HepG2 (cell line): ENCODE results near the gene EFEMP2. TPM values are rescaled to one million over a fixed set of nuclear protein-coding genes. Genes with fewer than 3 reads are reported as not detected.

ENCODE experiments used
- ATM ChIP-seq: fragments of 450-650 bp; IDR thresholded peaks from 2 replicates; pipeline ENCODE4 v1.7.1; 2017; ENCODE audit warnings: mild to moderate bottlenecking, borderline replicate concordance
- CREM ChIP-seq, 2 experiments: sonication (generic) in 1 of 2; formaldehyde crosslinking in 1 of 2; IDR thresholded peaks; 2 replicates each; pipeline versions ENCODE4 v1.4.0 to v1.6.1; 2016 to 2020; ENCODE audit warnings: antibody characterized with exemption in 1 of 2, mild to moderate bottlenecking in 1 of 2, missing genetic modification reagents in 1 of 2
- HES4 ChIP-seq: sonication (generic); formaldehyde crosslinking; IDR thresholded peaks from 2 replicates; pipeline ENCODE4 v1.9.0; 2021; ENCODE audit warnings: mild to moderate bottlenecking, missing genetic modification reagents, borderline replicate concordance
- HNF4G ChIP-seq, 2 experiments: sonication (generic) in 1 of 2; formaldehyde crosslinking in 1 of 2; IDR thresholded peaks; 2 replicates each; pipeline versions ENCODE4 v1.4.0 to v1.6.1; 2011 to 2020; ENCODE audit warnings: borderline replicate concordance in 2 of 2, low read depth in 2 of 2, mild to moderate bottlenecking in 2 of 2, low read length in 1 of 2, missing genetic modification reagents in 1 of 2, moderate library complexity in 1 of 2
- HNRNPK ChIP-seq: fragments of 200-400 bp; formaldehyde crosslinking; IDR thresholded peaks from 2 replicates; pipeline ENCODE4 v1.6.1; 2018; ENCODE audit warnings: low read length, low read depth, moderate library complexity, mild to moderate bottlenecking; ENCODE audit not compliant: poor library complexity, severe bottlenecking
- MXI1 ChIP-seq: IDR thresholded peaks from 3 replicates; pipeline ENCODE4 v1.6.1; 2012; ENCODE audit warnings: low read depth, low read length, inconsistent platforms, borderline replicate concordance
- PCBP1 ChIP-seq: fragments of 200-400 bp; formaldehyde crosslinking; IDR thresholded peaks from 2 replicates; pipeline ENCODE4 v1.6.1; 2017; ENCODE audit warnings: mild to moderate bottlenecking, low read depth, low read length, borderline replicate concordance
- SATB2 ChIP-seq: sonication (generic); formaldehyde crosslinking; IDR thresholded peaks from 2 replicates; pipeline ENCODE4 v1.5.0; 2020; ENCODE audit warnings: missing genetic modification reagents
- TCF7L2 ChIP-seq: IDR thresholded peaks from 2 replicates; pipeline ENCODE4 v1.6.1; 2011; ENCODE audit warnings: mild to moderate bottlenecking, low read depth, low read length, moderate library complexity
- ZFP82 ChIP-seq: sonication (generic); formaldehyde crosslinking; IDR thresholded peaks from 2 replicates; pipeline ENCODE4 v1.5.1; 2020; ENCODE audit warnings: mild to moderate bottlenecking, missing genetic modification reagents, borderline replicate concordance
- ZFYVE20 ChIP-seq: sonication (generic); formaldehyde crosslinking; IDR thresholded peaks from 2 replicates; pipeline ENCODE4 v1.8.0; 2023; ENCODE audit warnings: low read depth, mild to moderate bottlenecking, moderate library complexity, missing genetic modification reagents, borderline replicate concordance
- ZNF274 ChIP-seq: sonication (generic); formaldehyde crosslinking; IDR thresholded peaks from 2 replicates; pipeline ENCODE4 v1.5.1; 2020; ENCODE audit warnings: mild to moderate bottlenecking, missing genetic modification reagents
- ZSCAN29 ChIP-seq: sonication (generic); formaldehyde crosslinking; conservative IDR thresholded peaks from 2 replicates; pipeline ENCODE4 v1.4.0; 2020; ENCODE audit warnings: mild to moderate bottlenecking, missing genetic modification reagents
- polyA plus RNA-seq, 8 experiments: library from polyadenylated mRNA; depleted of rRNA in 3 of 8; stranded (reverse) in 7 of 8; unstranded in 1 of 8; fragments of >200 nt; fragmentation: Illumina TruSeq in 4 of 8; extraction: Trizol in 4 of 8; gene quantifications; 2 replicates each; pipeline versions ENCODE4 v1.2.1 to v1.2.3, GENCODE V29; 2011 to 2016; ENCODE audit warnings: low read depth in 4 of 8, missing spikeins in 1 of 8, mixed read lengths in 1 of 8; ENCODE audit not compliant: insufficient read depth in 1 of 8
- total RNA-seq, 5 experiments: library from RNA; depleted of rRNA; stranded (reverse); fragments of >200 nt; fragmentation: Illumina TruSeq; extraction: Trizol; gene quantifications; 2 replicates each; pipeline ENCODE4 v1.2.3, GENCODE V29; 2016; ENCODE audit warnings: low read depth in 1 of 5
- TF ChIP-seq, protein P1 (sequence below): sonication (generic); formaldehyde crosslinking; IDR thresholded peaks from 2 replicates; pipeline ENCODE4 v1.4.0; 2020; ENCODE audit warnings: missing genetic modification reagents
- TF ChIP-seq, protein P2 (sequence below): sonication (generic); formaldehyde crosslinking; IDR thresholded peaks from 2 replicates; pipeline ENCODE4 v1.4.0; 2020; ENCODE audit warnings: missing genetic modification reagents
- TF ChIP-seq, protein P3 (sequence below): sonication (generic); formaldehyde crosslinking; conservative IDR thresholded peaks from 2 replicates; pipeline ENCODE4 v1.4.0; 2020; ENCODE audit warnings: mild to moderate bottlenecking, missing genetic modification reagents, moderate library complexity
- TF ChIP-seq, protein P4 (sequence below): IDR thresholded peaks from 2 replicates; pipeline ENCODE4 v1.6.1; 2018; ENCODE audit warnings: missing genetic modification reagents, mild to moderate bottlenecking, missing compliant biosample characterization

Gene EFEMP2
- total and polyA plus RNA-seq, 2 of the 13 experiments (the other 11 are each of a cell fraction or from before 2014, with no cell fraction given): 7.4 to 29.7 TPM

DNA sequence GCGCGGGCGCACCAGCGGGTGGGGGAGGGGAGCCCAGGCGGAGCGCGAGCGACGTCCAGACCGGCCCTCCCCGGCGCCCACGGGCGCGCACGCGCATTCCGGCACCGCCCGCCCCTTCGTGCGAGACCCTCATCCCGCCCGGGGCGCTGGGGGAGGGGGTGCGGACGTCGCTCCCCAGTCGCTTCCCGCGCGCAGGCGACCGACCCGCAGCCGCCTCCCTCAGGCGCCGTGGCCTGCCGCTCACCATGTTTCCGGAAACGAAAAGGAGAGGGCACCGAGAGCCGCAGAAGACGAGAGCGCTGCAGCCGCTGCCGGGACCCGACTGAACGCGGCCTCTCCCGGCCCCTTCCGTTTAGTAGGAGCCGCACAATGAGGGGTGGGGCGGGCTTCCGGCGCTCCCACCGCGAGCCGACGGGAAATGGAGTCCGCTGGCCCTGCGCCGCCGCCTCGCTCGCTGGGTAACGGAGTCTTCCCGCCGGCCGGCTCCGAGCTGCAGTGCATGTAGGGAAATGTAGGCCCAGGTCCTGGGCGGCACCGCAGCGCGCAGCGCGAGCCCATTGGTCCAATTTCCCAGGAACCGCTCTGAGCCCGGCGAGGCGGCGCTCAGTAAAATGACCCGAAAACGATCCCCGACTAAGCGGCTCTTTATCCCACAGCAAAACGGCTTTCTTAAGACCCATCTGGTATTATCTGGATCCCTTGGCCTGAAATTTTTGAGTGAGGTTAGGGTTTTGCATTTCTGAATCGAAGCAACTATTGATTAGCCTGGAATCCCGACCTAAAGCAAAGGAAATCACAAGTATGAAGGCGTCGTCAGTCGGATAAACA lies 14.5 kb downstream of the EFEMP2 start, which contains the start of gene CFL1 (continued):
- TF ChIP-seq ZFYVE20 (peak; percentile 56; the same call in 1 of the 2 replicates), PCBP1 (no peak), MXI1 (peak; percentile 76; the same call in 1 of the 3 replicates), ZNF274 (CRISPR knock-in tag) (peak; percentile 56; the same call in 1 of the 2 replicates), CREM (IDR thresholded peaks at IDR 0.05) (peak; percentile 91), CREM (CRISPR knock-in tag; IDR thresholded peaks at IDR 0.05) (no peak), ZFP82 (0 out of 2 replicates have a peak, but pooled peaks have one; percentile 46), ZSCAN29 (no peak), TCF7L2 (no peak), ATM (no peak), HNRNPK (no peak), HES4 (CRISPR knock-in tag) (peak; percentile 67; the same call in 1 of the 2 replicates), SATB2 (CRISPR knock-in tag) (no peak), HNF4G (IDR thresholded peaks at IDR 0.05; ENCODE audit: borderline replicate concordance, low read depth, low read length) (no peak), HNF4G (CRISPR knock-in tag; IDR thresholded peaks at IDR 0.05; ENCODE audit: borderline replicate concordance, low read depth) (no peak)
- TF ChIP-seq, protein P1, sequence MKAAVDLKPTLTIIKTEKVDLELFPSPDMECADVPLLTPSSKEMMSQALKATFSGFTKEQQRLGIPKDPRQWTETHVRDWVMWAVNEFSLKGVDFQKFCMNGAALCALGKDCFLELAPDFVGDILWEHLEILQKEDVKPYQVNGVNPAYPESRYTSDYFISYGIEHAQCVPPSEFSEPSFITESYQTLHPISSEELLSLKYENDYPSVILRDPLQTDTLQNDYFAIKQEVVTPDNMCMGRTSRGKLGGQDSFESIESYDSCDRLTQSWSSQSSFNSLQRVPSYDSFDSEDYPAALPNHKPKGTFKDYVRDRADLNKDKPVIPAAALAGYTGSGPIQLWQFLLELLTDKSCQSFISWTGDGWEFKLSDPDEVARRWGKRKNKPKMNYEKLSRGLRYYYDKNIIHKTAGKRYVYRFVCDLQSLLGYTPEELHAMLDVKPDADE (CRISPR knock-in tag): no peak
- TF ChIP-seq, protein P2, sequence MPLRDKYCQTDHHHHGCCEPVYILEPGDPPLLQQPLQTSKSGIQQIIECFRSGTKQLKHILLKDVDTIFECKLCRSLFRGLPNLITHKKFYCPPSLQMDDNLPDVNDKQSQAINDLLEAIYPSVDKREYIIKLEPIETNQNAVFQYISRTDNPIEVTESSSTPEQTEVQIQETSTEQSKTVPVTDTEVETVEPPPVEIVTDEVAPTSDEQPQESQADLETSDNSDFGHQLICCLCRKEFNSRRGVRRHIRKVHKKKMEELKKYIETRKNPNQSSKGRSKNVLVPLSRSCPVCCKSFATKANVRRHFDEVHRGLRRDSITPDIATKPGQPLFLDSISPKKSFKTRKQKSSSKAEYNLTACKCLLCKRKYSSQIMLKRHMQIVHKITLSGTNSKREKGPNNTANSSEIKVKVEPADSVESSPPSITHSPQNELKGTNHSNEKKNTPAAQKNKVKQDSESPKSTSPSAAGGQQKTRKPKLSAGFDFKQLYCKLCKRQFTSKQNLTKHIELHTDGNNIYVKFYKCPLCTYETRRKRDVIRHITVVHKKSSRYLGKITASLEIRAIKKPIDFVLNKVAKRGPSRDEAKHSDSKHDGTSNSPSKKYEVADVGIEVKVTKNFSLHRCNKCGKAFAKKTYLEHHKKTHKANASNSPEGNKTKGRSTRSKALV (CRISPR knock-in tag): peak; percentile 26; the same call in 1 of the 2 replicates
- TF ChIP-seq, protein P3, sequence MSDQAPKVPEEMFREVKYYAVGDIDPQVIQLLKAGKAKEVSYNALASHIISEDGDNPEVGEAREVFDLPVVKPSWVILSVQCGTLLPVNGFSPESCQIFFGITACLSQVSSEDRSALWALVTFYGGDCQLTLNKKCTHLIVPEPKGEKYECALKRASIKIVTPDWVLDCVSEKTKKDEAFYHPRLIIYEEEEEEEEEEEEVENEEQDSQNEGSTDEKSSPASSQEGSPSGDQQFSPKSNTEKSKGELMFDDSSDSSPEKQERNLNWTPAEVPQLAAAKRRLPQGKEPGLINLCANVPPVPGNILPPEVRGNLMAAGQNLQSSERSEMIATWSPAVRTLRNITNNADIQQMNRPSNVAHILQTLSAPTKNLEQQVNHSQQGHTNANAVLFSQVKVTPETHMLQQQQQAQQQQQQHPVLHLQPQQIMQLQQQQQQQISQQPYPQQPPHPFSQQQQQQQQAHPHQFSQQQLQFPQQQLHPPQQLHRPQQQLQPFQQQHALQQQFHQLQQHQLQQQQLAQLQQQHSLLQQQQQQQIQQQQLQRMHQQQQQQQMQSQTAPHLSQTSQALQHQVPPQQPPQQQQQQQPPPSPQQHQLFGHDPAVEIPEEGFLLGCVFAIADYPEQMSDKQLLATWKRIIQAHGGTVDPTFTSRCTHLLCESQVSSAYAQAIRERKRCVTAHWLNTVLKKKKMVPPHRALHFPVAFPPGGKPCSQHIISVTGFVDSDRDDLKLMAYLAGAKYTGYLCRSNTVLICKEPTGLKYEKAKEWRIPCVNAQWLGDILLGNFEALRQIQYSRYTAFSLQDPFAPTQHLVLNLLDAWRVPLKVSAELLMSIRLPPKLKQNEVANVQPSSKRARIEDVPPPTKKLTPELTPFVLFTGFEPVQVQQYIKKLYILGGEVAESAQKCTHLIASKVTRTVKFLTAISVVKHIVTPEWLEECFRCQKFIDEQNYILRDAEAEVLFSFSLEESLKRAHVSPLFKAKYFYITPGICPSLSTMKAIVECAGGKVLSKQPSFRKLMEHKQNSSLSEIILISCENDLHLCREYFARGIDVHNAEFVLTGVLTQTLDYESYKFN: peak; percentile 47; the same call in 1 of the 2 replicates
- TF ChIP-seq, protein P4, sequence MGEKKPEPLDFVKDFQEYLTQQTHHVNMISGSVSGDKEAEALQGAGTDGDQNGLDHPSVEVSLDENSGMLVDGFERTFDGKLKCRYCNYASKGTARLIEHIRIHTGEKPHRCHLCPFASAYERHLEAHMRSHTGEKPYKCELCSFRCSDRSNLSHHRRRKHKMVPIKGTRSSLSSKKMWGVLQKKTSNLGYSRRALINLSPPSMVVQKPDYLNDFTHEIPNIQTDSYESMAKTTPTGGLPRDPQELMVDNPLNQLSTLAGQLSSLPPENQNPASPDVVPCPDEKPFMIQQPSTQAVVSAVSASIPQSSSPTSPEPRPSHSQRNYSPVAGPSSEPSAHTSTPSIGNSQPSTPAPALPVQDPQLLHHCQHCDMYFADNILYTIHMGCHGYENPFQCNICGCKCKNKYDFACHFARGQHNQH (CRISPR knock-in tag): peak; percentile 83
